Fibroblast of pulmonary artery (primary cell): ENCODE measurements around the gene CNOT9.
"Not testable (repeated sequence)": the region's sequence is repeated elsewhere in the genome, so short reads cannot be mapped to it uniquely, and the experiment has no call there.

Source experiments
- DNase-seq: peaks from one replicate; pipeline ENCODE4 v3.0.0-alpha.2; 2010; ENCODE audit warnings: low read depth
- H3K4me3 ChIP-seq: replicated peaks from 2 replicates; pipeline ENCODE4 v1.5.1; 2011; ENCODE audit warnings: low read depth, mild to moderate bottlenecking, control low read depth, low read length, moderate library complexity
- CTCF ChIP-seq: IDR thresholded peaks from 2 replicates; pipeline ENCODE4 v1.5.1; 2011; ENCODE audit warnings: mild to moderate bottlenecking, control low read depth, low read length, inconsistent platforms; ENCODE audit errors: missing control alignments

The CNOT9 gene

GRCh38 chr2:218546012-218546411, 22.6 kb upstream of the CNOT9 start:
- no peak overlapping the region for H3K4me3 ChIP-seq
- no peak for DNase-seq
- TF ChIP-seq CTCF, result no peak

- TF ChIP-seq CTCF, result no peak
- no peak overlapping the region for H3K4me3 ChIP-seq
- DNase-seq, result no peak
These were observed 21.1 kb upstream of the CNOT9 start for GRCh38 chr2:218547511-218547910.

- H3K4me3 ChIP-seq, result no peak overlapping the region
- no peak for TF ChIP-seq CTCF
- no peak for DNase-seq
These were observed 20.7 kb upstream of the CNOT9 start for GRCh38 chr2:218547978-218548377.

GRCh38 chr2:218554225-218554624, 14.4 kb upstream of the CNOT9 start:
- not testable (repeated sequence) for H3K4me3 ChIP-seq, DNase-seq

GRCh38 chr2:218555527-218555926, 13.1 kb upstream of the CNOT9 start:
- H3K4me3 ChIP-seq, result no peak overlapping the region
- TF ChIP-seq CTCF, result no peak
- DNase-seq, result no peak

GRCh38 chr2:218557941-218558340, 10.7 kb upstream of the CNOT9 start:
- H3K4me3 ChIP-seq, result no peak overlapping the region
- no peak for DNase-seq
- TF ChIP-seq CTCF, result no peak

- H3K4me3 ChIP-seq, result no peak overlapping the region
- TF ChIP-seq CTCF, result no peak
- DNase-seq, result no peak
These were observed 9.7 kb upstream of the CNOT9 start for GRCh38 chr2:218558986-218559385.

- H3K4me3 ChIP-seq, result no peak overlapping the region
- no peak for DNase-seq
- no peak for TF ChIP-seq CTCF
These were observed 4.6 kb upstream of the CNOT9 start for GRCh38 chr2:218564056-218564455.
